GM12864 (cell line): ENCODE measurements around the gene SMPDL3A.

Experiments
- DNase-seq: peaks from one replicate; pipeline ENCODE4 v3.0.0-alpha.2; 2011; ENCODE audit warnings: low read depth
- H3K4me3 ChIP-seq: 2 replicates; pipeline ENCODE4 v1.5.1; 2011; ENCODE audit warnings: mild to moderate bottlenecking, low read depth, low read length, control low read depth
- CTCF ChIP-seq: IDR thresholded peaks from 2 replicates; pipeline ENCODE4 v1.5.1; 2011; ENCODE audit warnings: low read depth, mild to moderate bottlenecking, moderate library complexity, low read length, control low read depth, inconsistent platforms; ENCODE audit errors: missing control alignments

SMPDL3A gene

GRCh38 chr6:122755901-122756300 is 33.2 kb upstream of the SMPDL3A start:
- no peak overlapping the region for H3K4me3 ChIP-seq
- DNase-seq, result no peak
- no peak for TF ChIP-seq CTCF

DNA sequence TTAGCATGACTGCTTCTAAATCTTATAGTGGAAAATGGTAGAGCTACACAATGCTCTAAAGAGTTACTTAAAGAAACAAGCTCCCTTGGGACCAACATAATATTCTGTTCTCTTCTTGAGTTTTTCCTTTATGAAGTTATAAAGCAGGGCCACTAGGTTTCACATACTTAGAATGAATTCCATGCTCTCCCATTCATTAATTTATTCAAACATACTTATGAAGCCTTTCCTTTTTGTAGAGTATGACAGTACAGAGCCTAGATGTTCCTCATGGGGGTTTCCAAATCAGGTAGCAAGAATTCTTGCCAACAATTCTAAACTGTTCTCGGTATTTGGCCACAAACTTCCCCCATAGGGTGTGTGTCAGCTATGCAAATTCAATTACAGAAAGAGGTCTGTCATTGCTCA is 30.1 kb upstream of the SMPDL3A start:
- H3K4me3 ChIP-seq, result no peak overlapping the region
- no peak for TF ChIP-seq CTCF
- DNase-seq, result no peak

- no peak overlapping the region for H3K4me3 ChIP-seq
- DNase-seq, result no peak
- TF ChIP-seq CTCF, result no peak
Observed at GRCh38 chr6:122760330-122760729, 28.7 kb upstream of the SMPDL3A start.

DNA sequence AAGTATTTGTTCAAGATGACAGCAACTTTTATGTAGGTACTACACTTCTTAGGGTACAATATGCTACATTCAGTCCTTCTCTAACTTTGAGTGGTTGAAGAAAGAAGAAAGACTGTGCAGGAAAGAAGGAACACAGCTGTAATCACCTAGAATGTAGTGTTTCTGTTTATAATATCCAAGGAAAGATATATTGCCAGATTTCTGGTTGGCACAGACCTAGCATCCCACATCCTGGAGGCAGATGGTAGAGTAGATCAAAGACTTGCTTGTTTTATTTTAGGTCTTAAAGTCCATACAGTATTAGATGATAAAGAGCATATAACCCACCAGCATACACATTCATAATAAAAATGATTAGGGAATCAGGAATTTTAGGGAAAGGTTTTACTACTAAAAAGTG is 22.8 kb upstream of the SMPDL3A start:
- DNase-seq, result no peak
- TF ChIP-seq CTCF, result no peak
- no peak overlapping the region for H3K4me3 ChIP-seq

- DNase-seq, result no peak
- no peak for TF ChIP-seq CTCF
Observed at GRCh38 chr6:122770835-122771601, 18.0 kb upstream of the SMPDL3A start.

DNA sequence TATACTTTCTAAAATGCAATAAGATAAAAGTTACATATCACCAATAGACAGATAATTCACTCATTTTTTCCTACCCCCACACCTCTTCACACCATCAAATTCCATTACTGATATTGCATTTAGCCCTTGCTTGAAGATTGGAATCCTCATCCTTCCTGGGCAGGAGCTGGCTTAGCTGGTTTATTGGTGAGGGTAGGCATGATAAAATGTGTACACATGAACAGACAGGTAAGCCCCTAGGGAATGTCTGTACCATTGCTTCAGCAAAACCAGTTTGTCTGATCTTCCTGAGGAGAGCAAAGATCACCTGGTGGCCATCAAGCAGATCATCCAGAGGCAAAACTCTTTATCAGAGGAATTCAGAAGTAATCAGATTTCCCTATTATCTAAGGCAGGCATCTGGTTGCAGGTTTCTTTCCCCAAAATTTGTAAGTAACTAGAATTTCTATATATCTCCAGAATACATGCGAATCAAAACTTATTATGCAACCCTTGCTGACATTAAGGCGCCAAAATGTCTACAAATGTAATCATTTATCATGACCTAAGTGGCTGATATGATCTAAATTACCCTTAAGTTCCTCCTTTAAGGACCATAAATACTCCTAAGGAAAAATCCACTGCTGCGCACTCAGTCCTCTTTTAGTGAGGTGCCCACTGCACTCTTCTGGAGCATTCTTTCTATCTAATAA is 16.2 kb upstream of the SMPDL3A start:
- no peak for TF ChIP-seq CTCF
- H3K4me3 ChIP-seq, result no peak overlapping the region
- DNase-seq, result no peak

More at GRCh38 chr6:122770835-122771601, 18.0 kb upstream of the SMPDL3A start:
- no peak overlapping the region for H3K4me3 ChIP-seq
